Erythroblast (primary cell): ENCODE results near the gene THSD4.

Source experiments
- GATA1 ChIP-seq: IDR thresholded peaks from 2 replicates; pipeline ENCODE4 v1.6.1; 2011; ENCODE audit warnings: low read depth, mild to moderate bottlenecking, control low read depth, low read length, moderate library complexity
- POLR2A ChIP-seq: IDR thresholded peaks from 2 replicates; pipeline ENCODE4 v1.6.1; 2011; ENCODE audit warnings: mild to moderate bottlenecking, low read length

- TF ChIP-seq POLR2A (no peak), GATA1 (no peak)
Observed at GRCh38 chr15:71565006-71565405, 449.7 kb downstream of the THSD4 start.
